Measurements from ENCODE around the gene PRAF2.

Gene PRAF2

GRCh38 chrX:49041744-49042580 lies 31.8 kb downstream of the PRAF2 start:
- DNase-seq: no peak

- no peak for DNase-seq
These were observed 33.3 kb downstream of the PRAF2 start for GRCh38 chrX:49040376-49040955.

- DNase-seq: peak; percentile 91
These were observed 34.0 kb downstream of the PRAF2 start for GRCh38 chrX:49039598-49040375.

GRCh38 chrX:49037883-49038475 lies 35.8 kb downstream of the PRAF2 start:
- no peak for DNase-seq

- DNase-seq: no peak
These were observed 43.5 kb downstream of the PRAF2 start for GRCh38 chrX:49030283-49030682.

GRCh38 chrX:49029876-49030275 lies 43.9 kb downstream of the PRAF2 start:
- no peak for DNase-seq
